Measurements from ENCODE around the gene CAPZB. TPM values are rescaled to one million over a fixed set of nuclear protein-coding genes. Genes with fewer than 3 reads are reported as not detected.

CAPZB gene
- total RNA-seq, 1 donor, result 183 TPM

GRCh38 chr1:19377812-19378718 lies 107.3 kb downstream of the CAPZB start:
- no peak for TF ChIP-seq CTCF (IDR thresholded peaks at IDR 0.05; ENCODE audit: insufficient read depth, low read depth, low read length)
- no peak overlapping the region for H3K4me3 ChIP-seq (ENCODE audit: low read depth, low read length)
- no peak for DNase-seq (ENCODE audit: low read depth)

GRCh38 chr1:19376428-19377372 lies 108.6 kb downstream of the CAPZB start:
- no peak overlapping the region for H3K4me3 ChIP-seq (ENCODE audit: low read depth, low read length)
- no peak for DNase-seq (ENCODE audit: low read depth)
- TF ChIP-seq CTCF (IDR thresholded peaks at IDR 0.05; ENCODE audit: insufficient read depth, low read depth, low read length), result no peak

- DNase-seq (ENCODE audit: low read depth), result no peak
- H3K4me3 ChIP-seq (ENCODE audit: low read depth, low read length), result no peak overlapping the region
- no peak for TF ChIP-seq CTCF (IDR thresholded peaks at IDR 0.05; ENCODE audit: insufficient read depth, low read depth, low read length)
Observed at GRCh38 chr1:19375631-19376400, 109.5 kb downstream of the CAPZB start.

- DNase-seq (ENCODE audit: low read depth), result no peak
- H3K4me3 ChIP-seq (ENCODE audit: low read depth, low read length), result no peak overlapping the region
- TF ChIP-seq CTCF (IDR thresholded peaks at IDR 0.05; ENCODE audit: insufficient read depth, low read depth, low read length), result no peak
Observed at GRCh38 chr1:19374926-19375325, 110.4 kb downstream of the CAPZB start.

- TF ChIP-seq CTCF (IDR thresholded peaks at IDR 0.05; ENCODE audit: insufficient read depth, low read depth, low read length), result peak; percentile 23
- DNase-seq (ENCODE audit: low read depth), result no peak
- no peak overlapping the region for H3K4me3 ChIP-seq (ENCODE audit: low read depth, low read length)
Observed at GRCh38 chr1:19374083-19374801, 111.1 kb downstream of the CAPZB start.
